PC-9 (cell line): ENCODE measurements around the gene UBXN6. TPM values are rescaled to one million over a fixed set of nuclear protein-coding genes. Genes with fewer than 3 reads are reported as not detected.

Experiments
- BruUV-seq: library from RNA; stranded (reverse); fragments of 400-500 nt; replicated peaks from 2 replicates; lab custom pipeline; 2021; lab: Mats Ljungman, UMichigan
- CTCF ChIA-PET: fragments of 300-600 bp; sonication (Branson Sonifier 250); formaldehyde crosslinking; loops from one replicate; lab custom pipeline; 2022; ENCODE audit warnings: antibody characterized with exemption; lab: Charles Lee
- POLR2A ChIA-PET: fragments of 300-600 bp; sonication (Branson Sonifier 250); formaldehyde crosslinking; loops from one replicate; lab custom pipeline; 2022; ENCODE audit warnings: antibody characterized with exemption; ENCODE audit not compliant: unreplicated experiment; lab: Charles Lee
- DNase-seq, 2 experiments: peaks; one replicate each; pipeline versions ENCODE4 v3.0.0 to v3.0.0-alpha.2; 2015 to 2022; ENCODE audit warnings: mixed read lengths in 1 of 2
- H2AFZ ChIP-seq: fragments of 200-600 bp; sonication (generic); 2 replicates; pipeline ENCODE4 v1.8.1; 2017; ENCODE audit warnings: antibody characterized with exemption
- H3F3A ChIP-seq: fragments of 200-600 bp; sonication (generic); 2 replicates; pipeline ENCODE4 v1.8.1; 2017; ENCODE audit warnings: antibody characterized with exemption, mild to moderate bottlenecking, low read depth; ENCODE audit not compliant: insufficient read depth
- H3K27ac ChIP-seq: fragments of 200-600 bp; sonication (generic); 2 replicates; pipeline ENCODE4 v1.6.1; 2016; ENCODE audit warnings: mixed run types
- H3K27me3 ChIP-seq: fragments of 200-600 bp; sonication (generic); 2 replicates; pipeline ENCODE4 v1.6.1; 2016; ENCODE audit warnings: low read depth, mixed run types; ENCODE audit not compliant: insufficient read depth
- H3K36me3 ChIP-seq: fragments of 200-600 bp; sonication (generic); 2 replicates; pipeline ENCODE4 v1.6.1; 2016; ENCODE audit warnings: low read depth, mixed run types
- H3K4me1 ChIP-seq: fragments of 200-600 bp; sonication (generic); replicated peaks from 2 replicates; pipeline ENCODE4 v1.6.1; 2016; ENCODE audit warnings: mixed run types; ENCODE audit not compliant: insufficient read depth
- H3K4me2 ChIP-seq: fragments of 200-600 bp; sonication (generic); 2 replicates; pipeline ENCODE4 v1.6.1; 2017; ENCODE audit warnings: mixed run types
- H3K4me3 ChIP-seq: fragments of 200-600 bp; sonication (generic); 2 replicates; pipeline ENCODE4 v1.6.1; 2016; ENCODE audit warnings: mixed run types
- H3K79me2 ChIP-seq: fragments of 200-600 bp; sonication (generic); 2 replicates; pipeline ENCODE4 v1.6.1; 2017; ENCODE audit warnings: low read depth, mixed run types
- H3K9me2 ChIP-seq: fragments of 200-600 bp; sonication (generic); 2 replicates; pipeline ENCODE4 v1.8.1; 2017; ENCODE audit warnings: mild to moderate bottlenecking; ENCODE audit not compliant: insufficient read depth
- H3K9me3 ChIP-seq: fragments of 200-600 bp; sonication (generic); 2 replicates; pipeline ENCODE4 v1.8.1; 2016; ENCODE audit warnings: low read depth; ENCODE audit not compliant: insufficient read depth
- H4K20me1 ChIP-seq: fragments of 200-600 bp; sonication (generic); 2 replicates; pipeline ENCODE4 v1.8.1; 2017; ENCODE audit not compliant: insufficient read depth
- EZH2 ChIP-seq: fragments of 200-600 bp; sonication (generic); IDR thresholded peaks from 2 replicates; pipeline ENCODE4 v1.8.0; 2017; ENCODE audit warnings: antibody characterized with exemption, low read depth
- intact Hi-C: fragments of 100-400 bp; cut with micrococcal nuclease; formaldehyde crosslinking; loops from one replicate; pipeline ENCODE4 v1.10.0; 2022; ENCODE audit not compliant: unreplicated experiment
- total RNA-seq: library from RNA; stranded (reverse); gene quantifications from 2 replicates; pipeline ENCODE4 v1.2.3, GENCODE V29; 2021
- TF ChIP-seq, protein P1 (sequence below): fragments of 200-600 bp; sonication (generic); conservative IDR thresholded peaks from 2 replicates; pipeline ENCODE4 v1.6.1; 2017; ENCODE audit warnings: mixed run types, antibody characterized with exemption, mild to moderate bottlenecking, moderate library complexity

UBXN6 gene
- total RNA-seq, 1 experiment from 2014 or later = 79.4 TPM

DNA sequence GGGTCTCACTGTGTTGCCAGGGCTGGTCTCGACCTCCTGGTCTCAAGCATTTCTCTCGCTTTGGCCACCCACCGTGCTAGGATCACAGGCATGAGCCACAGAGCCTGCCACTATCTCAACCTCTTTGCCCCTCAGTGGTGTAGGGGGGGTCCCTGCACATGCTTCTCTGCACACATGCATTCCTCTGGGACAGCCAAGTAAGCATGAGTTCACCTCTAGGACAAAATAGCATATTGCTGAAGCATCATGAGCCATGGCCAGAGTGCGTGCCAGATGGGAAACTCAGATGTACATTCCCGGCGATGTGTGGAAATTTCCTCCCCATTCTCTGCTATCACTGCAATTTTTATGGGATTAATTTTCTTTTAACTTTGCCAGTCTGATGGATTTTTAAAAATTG is 32.1 kb downstream of the UBXN6 start:
- Histone ChIP-seq H3K4me3 (no peak overlapping the region), H3K36me3 (no peaks in the 10 kb centered on the region), H4K20me1 (no peaks in the 10 kb centered on the region), H3K27me3 (no peaks in the 10 kb centered on the region), H3K9me3 (no peaks in the 10 kb centered on the region), H3K4me2 (no peak overlapping the region), H3K79me2 (no peaks in the 10 kb centered on the region), H3F3A (no peaks in the 10 kb centered on the region), H3K27ac (no peak overlapping the region), H2AFZ (no peak overlapping the region), H3K9me2 (no peaks in the 10 kb centered on the region), H3K4me1 (no peaks in the 10 kb centered on the region)
- BruUV-seq = no TSS peak
- TF ChIP-seq, protein P1, sequence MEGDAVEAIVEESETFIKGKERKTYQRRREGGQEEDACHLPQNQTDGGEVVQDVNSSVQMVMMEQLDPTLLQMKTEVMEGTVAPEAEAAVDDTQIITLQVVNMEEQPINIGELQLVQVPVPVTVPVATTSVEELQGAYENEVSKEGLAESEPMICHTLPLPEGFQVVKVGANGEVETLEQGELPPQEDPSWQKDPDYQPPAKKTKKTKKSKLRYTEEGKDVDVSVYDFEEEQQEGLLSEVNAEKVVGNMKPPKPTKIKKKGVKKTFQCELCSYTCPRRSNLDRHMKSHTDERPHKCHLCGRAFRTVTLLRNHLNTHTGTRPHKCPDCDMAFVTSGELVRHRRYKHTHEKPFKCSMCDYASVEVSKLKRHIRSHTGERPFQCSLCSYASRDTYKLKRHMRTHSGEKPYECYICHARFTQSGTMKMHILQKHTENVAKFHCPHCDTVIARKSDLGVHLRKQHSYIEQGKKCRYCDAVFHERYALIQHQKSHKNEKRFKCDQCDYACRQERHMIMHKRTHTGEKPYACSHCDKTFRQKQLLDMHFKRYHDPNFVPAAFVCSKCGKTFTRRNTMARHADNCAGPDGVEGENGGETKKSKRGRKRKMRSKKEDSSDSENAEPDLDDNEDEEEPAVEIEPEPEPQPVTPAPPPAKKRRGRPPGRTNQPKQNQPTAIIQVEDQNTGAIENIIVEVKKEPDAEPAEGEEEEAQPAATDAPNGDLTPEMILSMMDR = no peak
- no peak for TF ChIP-seq EZH2
- ChIA-PET CTCF (no interaction called here), POLR2A (no interaction called here)
- no peak for DNase-seq
- intact Hi-C loops = no loop called here

DNA sequence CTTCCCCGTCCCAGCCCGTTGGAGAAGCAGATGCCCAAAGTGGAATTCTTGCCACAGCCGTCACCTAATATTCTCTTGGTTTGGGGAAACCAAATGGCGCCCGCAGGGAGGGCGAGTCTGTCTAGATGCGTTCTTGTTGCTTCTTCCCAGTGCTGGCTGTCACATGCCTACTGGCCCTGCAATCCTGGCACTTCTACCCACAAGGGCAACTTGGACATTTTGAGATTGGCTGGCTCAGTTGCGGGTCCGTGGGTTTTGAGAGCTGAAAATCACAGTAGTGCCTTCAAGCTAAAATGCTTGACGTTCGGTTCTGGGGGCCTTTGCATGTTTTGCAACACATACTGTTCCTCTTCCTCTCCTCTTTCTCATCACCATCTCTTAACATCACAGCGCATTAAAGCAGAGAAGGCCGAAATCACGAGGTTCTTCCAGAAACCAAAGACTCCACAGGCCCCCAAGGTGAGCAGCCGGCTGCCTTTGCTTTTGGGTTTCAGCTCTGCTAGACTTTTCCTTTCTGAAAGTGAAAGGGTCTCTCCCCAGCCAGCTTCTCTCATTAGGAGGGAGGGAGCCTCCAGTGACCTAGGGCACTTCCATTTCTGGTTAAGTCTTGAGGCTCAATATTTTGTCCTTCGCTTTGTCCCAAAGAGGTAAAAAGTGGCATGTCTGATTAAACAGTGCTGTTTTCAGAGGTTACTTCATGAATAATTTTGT is 34.0 kb downstream of the UBXN6 start:
- TF ChIP-seq EZH2 = no peak
- TF ChIP-seq, protein P1 = no peak
- no peak overlapping the region for H3K4me3 ChIP-seq
- ChIA-PET POLR2A (no interaction called here), CTCF (interaction anchor here (0.5 kb wide), 1 partner anchor 23 kb away, joined by 3 read pairs; no protein-coding TSS in a partner anchor)
- no peak overlapping the region for H3K27ac ChIP-seq
- no TSS peak for BruUV-seq
- H3F3A ChIP-seq = no peaks in the 10 kb centered on the region
- no peak overlapping the region for H3K4me2 ChIP-seq
- no peaks in the 10 kb centered on the region for H3K4me1 ChIP-seq
- no peaks in the 10 kb centered on the region for H3K36me3 ChIP-seq
- no peaks in the 10 kb centered on the region for H3K9me2 ChIP-seq
- H3K9me3 ChIP-seq = no peaks in the 10 kb centered on the region
- no peaks in the 10 kb centered on the region for H4K20me1 ChIP-seq
- H3K79me2 ChIP-seq = no peaks in the 10 kb centered on the region
- DNase-seq = no peak
- H2AFZ ChIP-seq = no peak overlapping the region
- H3K27me3 ChIP-seq = no peaks in the 10 kb centered on the region
- intact Hi-C loops = no loop called here

DNA sequence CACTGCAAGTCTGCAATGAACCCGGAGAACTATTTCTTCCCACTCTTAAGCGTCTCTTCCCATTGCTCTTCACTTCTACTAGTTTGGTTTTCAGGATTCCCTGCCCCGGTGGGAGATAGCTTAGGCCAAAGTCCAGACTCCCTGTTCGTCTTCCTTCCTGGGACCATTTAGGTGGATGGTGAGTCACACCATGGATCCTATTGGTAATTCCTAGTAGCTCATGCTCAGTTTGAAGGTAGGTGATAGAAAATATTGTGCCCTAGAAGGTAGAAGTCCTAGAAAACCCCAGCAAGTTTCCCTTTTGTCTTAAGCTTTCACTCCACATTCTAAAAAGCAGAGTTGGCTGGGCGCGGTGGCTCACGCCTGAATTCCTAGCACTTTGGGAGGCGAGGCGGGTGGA is 41.3 kb downstream of the UBXN6 start:
- 0 out of 2 replicates have a peak, but pooled peaks cover 12% of the 10 kb centered on the region for H3K79me2 ChIP-seq

More for the DNA sequence above, 41.3 kb downstream of the UBXN6 start:
- H4K20me1 ChIP-seq = no peaks in the 10 kb centered on the region
- no peaks in the 10 kb centered on the region for H3K9me3 ChIP-seq
- intact Hi-C loops = no loop called here
- ChIA-PET POLR2A (interaction anchor here (0.9 kb wide), 1 partner anchor 364 kb away, joined by 3 read pairs; no protein-coding TSS in a partner anchor), CTCF (no interaction called here)
- BruUV-seq = no TSS peak
- no peak overlapping the region for H3K4me3 ChIP-seq
- H3K27me3 ChIP-seq = no peaks in the 10 kb centered on the region
- H3K9me2 ChIP-seq = no peaks in the 10 kb centered on the region
- H3F3A ChIP-seq = no peaks in the 10 kb centered on the region; the same call in 1 of the 2 replicates
- TF ChIP-seq, protein P1 = no peak
- TF ChIP-seq EZH2 = no peak
- H3K36me3 ChIP-seq = no peaks in the 10 kb centered on the region
- no peak for DNase-seq
- no peaks in the 10 kb centered on the region for H3K4me1 ChIP-seq
- no peak overlapping the region for H3K27ac ChIP-seq
- no peak overlapping the region for H3K4me2 ChIP-seq
- H2AFZ ChIP-seq = no peak overlapping the region
